GM20000 (cell line): ENCODE data around the gene DUSP8.

Experiments
- DNase-seq: peaks from one replicate; pipeline ENCODE4 v3.0.0; 2012; ENCODE audit warnings: low spot score
- CTCF ChIP-seq: IDR thresholded peaks from 2 replicates; pipeline ENCODE4 v1.5.1; 2012; ENCODE audit warnings: mild to moderate bottlenecking, control low read depth; ENCODE audit errors: extremely low read depth, missing control alignments

DUSP8 gene

DNA sequence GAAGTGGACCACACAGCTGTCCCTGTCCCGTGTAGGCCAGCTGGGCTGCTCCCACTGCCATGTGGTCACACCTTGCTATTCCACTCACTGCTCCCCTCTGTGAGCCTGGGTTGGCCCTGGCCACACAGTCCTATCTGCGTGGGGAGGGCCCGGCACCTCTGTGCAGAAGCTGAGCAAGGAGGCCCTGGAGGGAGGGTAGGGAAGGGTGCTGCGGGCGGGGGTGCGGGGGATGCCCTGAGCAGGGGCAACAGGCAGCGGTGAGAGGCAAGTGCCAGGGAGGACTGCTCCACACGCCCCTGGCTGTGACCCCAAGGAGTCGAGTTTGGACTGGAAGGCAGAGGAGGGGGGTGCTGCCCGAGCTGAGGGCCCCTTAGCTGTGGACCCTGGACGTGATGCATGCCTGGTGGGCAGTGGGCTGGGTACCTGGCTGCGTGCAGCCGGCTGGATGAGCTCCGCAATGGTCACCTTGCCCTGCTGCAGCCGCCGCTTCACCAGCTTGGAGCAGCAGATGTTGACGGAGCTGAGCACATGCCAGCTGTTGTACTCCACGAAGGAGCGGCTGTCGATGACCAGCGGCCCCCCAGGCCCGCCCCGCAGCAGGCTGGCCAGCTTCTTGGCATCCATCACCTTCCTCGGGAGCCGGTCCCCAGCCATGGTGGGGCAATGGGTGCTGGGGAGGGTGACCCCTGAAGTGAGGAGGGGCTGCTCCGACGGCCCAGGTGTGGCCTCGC lies 6.7 kb downstream of the DUSP8 start:
- TF ChIP-seq CTCF: no peak
- DNase-seq: no peak

GRCh38 chr11:1564535-1565172 lies 7.4 kb downstream of the DUSP8 start:
- DNase-seq: no peak
- no peak for TF ChIP-seq CTCF

GRCh38 chr11:1563697-1564534 lies 8.2 kb downstream of the DUSP8 start:
- TF ChIP-seq CTCF: no peak
- no peak for DNase-seq

- no peak for DNase-seq
- no peak for TF ChIP-seq CTCF
Observed at GRCh38 chr11:1563149-1563638, 8.9 kb downstream of the DUSP8 start.

- no peak for TF ChIP-seq CTCF
- DNase-seq: no peak
Observed at GRCh38 chr11:1562469-1563148, 9.5 kb downstream of the DUSP8 start.

- no peak for DNase-seq
- no peak for TF ChIP-seq CTCF
Observed at GRCh38 chr11:1561955-1562354, 10.1 kb downstream of the DUSP8 start.
